ENCODE measurements around the gene C9orf78.

DNA sequence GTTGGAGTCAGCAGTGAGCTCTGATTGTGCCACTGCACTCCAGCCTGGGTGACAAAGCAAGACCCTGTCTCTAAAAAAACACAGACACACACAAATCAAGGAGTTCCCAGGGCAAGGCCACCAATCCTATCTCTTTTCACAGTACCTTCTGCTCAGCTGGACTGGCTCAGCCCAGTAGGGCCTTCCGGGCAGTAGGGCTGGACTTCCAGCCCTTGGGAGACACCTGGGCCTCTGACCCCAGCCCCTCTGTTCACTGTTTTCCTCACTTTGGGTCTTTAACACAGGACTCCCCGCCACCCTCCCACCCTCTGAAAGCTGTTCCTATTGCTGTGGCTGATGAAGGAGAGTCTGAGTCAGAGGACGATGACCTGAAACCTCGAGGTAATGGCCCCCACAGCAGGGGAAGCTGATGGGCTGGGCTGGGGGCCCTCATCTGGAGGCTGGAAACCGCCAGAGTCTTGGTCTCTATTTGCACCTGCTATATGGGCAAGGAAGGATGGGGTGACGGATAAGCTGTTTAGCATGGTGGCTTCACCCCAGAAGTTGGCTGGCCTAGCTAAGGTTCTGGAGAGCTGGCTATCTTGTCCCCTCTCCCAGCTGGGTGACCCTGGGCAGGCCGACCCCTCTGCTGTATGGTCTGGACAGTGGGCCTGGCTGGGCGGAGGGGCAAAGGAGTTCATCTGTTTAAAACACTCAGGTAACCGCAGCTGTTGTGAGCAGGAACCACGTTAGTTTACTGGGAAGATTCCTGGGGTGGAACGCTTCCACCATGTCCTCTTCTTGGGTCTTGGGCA lies 25.8 kb upstream of the C9orf78 start:
- TF ChIP-seq, protein P1, sequence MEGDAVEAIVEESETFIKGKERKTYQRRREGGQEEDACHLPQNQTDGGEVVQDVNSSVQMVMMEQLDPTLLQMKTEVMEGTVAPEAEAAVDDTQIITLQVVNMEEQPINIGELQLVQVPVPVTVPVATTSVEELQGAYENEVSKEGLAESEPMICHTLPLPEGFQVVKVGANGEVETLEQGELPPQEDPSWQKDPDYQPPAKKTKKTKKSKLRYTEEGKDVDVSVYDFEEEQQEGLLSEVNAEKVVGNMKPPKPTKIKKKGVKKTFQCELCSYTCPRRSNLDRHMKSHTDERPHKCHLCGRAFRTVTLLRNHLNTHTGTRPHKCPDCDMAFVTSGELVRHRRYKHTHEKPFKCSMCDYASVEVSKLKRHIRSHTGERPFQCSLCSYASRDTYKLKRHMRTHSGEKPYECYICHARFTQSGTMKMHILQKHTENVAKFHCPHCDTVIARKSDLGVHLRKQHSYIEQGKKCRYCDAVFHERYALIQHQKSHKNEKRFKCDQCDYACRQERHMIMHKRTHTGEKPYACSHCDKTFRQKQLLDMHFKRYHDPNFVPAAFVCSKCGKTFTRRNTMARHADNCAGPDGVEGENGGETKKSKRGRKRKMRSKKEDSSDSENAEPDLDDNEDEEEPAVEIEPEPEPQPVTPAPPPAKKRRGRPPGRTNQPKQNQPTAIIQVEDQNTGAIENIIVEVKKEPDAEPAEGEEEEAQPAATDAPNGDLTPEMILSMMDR (IDR thresholded peaks at IDR 0.05; ENCODE audit: insufficient read depth, low read depth, low read length): no peak
- no peak for TF ChIP-seq EZH2 (IDR thresholded peaks at IDR 0.05; ENCODE audit: insufficient read depth, low read length)
